Lung microvascular endothelial cell (primary cell): ENCODE data around the gene CTNNA3. TPM values are rescaled to one million over a fixed set of nuclear protein-coding genes. Genes with fewer than 3 reads are reported as not detected.
A peak's percentile ranks its signal among the peaks of the same experiment; 100 is the strongest.
"Not testable (repeated sequence)": the region's sequence is repeated elsewhere in the genome, so short reads cannot be mapped to it uniquely, and the experiment has no call there.

ENCODE experiments used
- DNase-seq, 2 donors: peaks; one replicate each; pipeline versions ENCODE4 v3.0.0 to v3.0.0-alpha.2; 2010; ENCODE audit warnings: low read depth in 2 of 2
- total RNA-seq: library from RNA; depleted of rRNA; stranded (reverse); fragments of >200 nt; gene quantifications from 2 replicates; pipeline ENCODE4 v1.2.1, GENCODE V29; 2014

CTNNA3 gene
- 0.22 TPM in 1 of 2 replicates, not detected in the other for total RNA-seq

DNA sequence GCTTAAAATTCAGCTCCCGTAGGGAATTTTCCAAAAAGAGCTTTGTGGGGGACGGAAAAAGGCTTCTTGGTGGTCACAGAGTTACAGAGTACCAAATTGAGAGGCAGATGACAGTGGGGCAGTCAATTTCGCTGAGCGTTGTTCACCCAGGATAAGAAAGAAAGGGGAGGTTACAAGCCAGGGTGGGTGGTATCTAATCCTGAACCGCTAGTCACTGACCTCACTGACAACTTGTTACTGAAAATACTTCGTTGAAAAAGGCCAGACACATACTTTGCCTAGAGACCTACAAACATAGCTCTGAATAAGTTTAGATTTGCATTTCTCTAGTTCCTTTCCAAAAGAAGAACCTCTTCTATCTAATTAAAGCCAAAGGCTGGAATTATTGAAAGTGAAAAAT lies at the start of gene CTNNA3:
CTNNA3 (minus strand) TSS at position 167 of the 400 bp plus-strand sequence.
- no peak for DNase-seq

DNA sequence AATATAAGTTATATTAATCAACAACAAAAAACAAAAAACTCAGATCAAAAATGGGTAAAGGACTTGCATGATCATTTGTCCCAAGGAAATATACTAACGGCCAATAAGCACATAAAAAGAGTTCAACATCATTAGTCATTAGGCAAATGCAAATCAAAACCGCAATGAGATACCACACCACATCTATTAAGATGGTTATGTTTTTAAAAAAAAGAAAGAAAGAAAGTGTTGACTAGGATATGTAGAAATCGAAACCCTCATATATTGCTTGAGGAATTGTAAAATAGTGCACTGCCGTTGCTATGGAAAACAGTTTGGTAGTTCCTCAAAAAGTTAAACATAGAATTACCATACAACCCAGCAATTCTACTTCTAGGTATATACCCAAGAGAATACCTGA lies 39.4 kb upstream of the CTNNA3 start:
- DNase-seq: no peak

DNA sequence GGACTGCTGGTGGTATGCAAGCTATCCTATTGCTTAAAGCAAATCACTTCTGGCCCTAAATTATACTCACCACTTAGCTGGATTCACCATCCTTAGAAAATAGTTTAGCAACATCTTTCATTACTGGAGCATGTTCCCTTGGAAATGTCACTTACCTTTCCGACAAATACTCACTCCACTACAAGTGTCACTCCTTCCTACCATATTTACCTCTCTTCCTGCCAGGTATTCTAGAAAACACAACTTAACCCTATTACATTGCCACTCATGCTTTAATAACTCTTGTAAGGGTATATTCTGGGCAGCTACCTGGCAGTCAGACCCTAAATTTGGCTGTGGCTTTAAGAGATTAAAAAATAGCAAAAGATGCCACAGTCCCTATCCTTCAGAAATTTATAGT lies 37.5 kb upstream of the CTNNA3 start:
- no peak for DNase-seq

DNA sequence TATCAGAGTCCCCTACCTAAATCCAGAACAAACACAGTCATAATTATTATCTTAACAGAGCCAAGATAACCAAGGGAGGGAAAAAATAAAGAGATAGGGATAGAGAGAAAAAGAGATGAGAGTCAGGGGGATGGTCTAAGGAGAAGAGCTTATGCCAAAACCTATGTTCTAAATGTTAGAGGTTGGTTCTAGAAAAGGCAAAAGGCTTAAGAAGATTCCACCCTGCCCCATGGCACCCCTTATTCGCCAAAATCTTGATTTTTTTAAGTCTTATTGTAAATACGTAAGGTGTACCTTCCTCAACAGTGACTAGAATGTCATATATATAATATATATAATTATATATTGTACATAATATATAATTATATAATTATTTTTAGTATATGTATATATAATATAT lies 29.6 kb upstream of the CTNNA3 start:
- no peak for DNase-seq

DNA sequence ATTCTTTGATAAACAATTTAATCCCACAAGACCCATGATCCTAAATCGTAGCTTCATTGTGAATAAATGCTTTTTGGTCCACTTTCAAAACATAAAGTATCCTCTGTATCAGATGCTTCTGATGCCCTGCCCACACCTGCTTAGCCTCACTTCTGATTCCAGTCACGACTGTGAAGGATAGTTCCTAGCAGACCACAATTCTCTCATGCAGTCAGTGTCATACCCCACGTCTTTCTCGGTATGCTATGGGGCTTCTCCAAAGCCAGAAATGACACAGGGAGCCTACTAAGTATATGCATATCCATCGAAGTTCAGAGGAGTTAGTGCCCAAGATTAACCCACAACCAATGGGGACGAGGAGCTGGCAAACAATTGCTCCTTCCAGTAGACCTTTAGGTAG lies 27.6 kb upstream of the CTNNA3 start:
- DNase-seq: no peak

DNA sequence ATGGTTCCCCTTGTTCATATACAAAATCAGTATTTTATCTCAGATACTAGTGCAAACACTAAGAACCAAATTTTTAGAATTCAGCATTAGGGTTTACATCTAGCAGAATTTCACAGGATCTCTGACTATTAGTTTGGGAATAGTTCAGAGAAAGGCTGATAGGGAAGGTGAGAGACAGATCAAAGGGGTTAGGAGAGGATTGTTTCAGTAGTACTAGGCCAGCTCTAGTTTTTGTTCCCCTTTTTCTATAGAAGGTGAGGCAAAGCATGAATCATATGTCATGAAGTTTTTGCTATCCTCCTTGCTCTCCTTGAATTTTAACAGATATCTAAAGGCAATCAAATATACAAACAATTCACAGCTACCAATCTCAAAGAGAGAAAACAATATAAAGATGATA lies 26.1 kb upstream of the CTNNA3 start:
- no peak for DNase-seq

DNA sequence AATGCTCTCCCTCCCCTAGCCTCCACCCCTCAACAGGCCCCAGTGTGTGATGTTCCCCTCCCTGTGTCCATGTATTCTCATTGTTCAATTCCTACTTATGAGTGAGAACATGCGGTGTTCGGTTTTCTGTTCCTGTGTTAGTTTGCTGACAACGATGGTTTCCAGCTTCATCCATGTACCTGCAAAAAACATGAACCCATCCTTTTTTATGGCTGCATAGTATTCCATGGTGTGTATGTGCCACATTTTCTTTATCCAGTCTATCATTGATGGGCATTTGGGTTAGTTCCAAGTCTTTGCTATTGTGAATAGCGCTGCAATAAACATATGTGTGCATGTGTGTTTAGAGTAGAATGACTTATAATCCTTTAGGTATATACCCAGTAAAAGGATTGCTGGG lies 20.5 kb upstream of the CTNNA3 start:
- not testable (repeated sequence) for DNase-seq

DNA sequence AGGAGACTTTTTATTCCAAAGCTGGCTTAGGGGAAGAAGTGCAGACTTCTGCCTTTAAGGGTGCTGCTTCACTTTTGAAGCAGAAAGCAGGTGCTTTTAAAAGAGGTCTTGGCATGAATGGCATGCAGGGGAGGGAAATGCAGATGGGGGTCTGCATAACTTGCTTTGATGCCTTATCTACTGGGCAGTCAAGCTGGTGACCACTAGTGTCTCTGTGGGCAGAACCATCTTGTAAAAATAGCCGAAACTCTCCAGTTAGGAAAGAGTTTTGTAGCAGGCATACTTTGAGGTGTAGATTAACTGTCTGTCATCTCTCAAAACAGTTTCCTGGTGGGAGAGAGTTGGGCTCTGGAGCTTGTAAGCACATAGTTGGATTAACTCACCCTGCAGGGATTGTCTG lies 9.9 kb upstream of the CTNNA3 start:
- DNase-seq: no peak

DNA sequence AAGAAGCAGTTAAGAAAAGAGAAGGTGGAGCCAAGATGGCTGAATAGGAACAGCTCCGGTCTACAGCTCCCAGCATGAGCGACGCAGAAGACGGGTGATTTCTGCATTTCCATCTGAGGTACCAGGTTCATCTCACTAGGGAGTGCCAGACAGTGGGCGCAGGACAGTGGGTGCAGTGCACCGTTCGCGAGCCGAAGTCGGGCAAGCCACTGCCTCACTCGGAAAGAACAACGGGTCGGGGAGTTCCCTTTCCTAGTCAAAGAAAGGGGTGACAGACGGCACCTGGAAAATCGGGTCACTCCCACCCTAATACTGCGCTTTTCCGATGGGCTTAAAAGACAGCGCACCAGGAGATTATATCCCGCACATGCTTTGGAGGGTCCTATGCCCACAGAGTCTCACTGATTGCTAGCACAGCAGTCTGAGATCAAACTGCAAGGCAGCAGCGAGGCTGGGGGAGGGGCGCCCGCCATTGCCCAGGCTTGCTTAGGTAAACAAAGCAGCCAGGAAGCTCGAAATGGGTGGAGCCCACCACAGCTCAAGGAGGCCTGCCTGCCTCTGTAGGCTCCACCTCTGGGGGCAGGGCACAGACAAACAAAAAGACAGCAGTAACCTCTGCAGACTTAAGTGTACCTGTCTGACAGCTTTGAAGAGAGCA lies 3.7 kb upstream of the CTNNA3 start:
- DNase-seq: not testable (repeated sequence)

DNA sequence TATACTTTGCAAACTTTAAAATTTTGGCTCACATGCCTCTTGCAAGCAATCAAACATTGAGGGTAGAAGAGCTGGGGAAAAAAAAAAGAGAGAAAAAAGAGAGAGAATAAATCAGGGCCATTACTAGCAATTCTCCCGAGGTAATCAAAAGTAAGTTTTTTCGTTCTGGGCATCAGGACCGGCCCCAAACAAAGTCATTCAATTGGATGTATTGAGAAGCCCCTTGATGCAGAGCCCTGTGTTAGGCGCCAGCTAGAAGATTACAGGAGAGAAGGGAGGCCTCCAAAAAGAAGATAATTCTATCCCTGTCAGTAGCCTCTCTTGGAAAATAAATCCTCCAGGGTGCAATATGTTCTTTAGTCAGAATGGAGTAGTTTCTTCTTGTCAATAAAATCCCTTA lies 2.2 kb upstream of the CTNNA3 start:
- no peak for DNase-seq

DNA sequence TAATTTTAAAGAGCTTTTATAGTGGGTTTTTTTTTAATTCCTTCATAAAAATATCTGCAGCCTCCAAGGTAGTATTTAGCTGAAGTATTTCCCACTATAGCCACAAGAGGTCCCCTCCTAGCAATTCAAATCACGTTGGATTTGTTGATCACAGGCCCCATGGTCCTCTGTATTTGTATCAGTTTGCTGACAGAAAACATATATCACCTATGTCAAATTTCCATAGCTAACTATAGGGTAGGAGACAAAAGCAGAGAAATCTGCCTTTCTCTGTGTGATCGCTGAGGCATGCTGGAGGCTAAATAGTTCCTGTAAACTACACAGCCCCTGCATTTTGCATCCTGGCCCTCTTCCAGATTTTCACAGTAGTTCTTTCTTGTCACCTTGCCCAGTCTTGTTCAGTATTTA lies 1.7 kb upstream of the CTNNA3 start:
- DNase-seq: peak; percentile 62 to 73

DNA sequence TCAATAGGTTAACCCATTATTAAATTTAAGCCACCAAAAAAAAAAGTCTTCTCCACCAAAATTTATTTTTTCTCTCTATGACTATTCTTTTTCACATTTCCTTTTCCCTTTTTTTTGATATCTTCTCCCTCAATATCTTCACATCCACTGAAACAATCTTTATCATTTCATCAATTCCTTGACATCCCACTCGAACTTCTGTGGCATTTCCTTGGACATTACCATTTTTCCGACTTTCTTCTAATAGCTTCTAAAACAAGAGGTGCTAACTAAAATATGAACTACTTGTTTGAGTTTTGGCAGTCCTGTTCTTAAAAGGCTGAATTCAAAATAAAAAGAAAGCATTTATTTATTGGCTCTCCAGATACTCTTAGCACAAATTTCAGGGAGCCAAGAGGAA lies 684 bp upstream of the CTNNA3 start:
- no peak for DNase-seq

DNA sequence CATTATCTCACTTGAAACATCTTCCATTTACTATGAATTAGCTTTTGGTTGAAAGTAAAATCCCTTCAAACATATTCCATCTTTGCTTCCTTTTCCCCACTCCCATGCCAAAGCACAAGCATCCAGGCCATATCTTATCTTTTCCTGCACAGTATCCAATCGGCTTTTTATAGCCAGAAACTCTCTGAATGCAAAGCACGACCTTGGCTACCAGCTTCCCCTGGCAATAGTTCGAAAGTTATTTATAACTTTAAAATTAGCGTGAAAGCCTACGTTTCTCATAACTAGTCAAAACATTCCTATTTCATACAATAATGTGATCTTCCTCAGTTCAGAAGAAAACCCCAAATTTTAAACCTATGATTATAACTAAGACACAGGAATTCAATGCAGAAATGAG lies 440 bp downstream of the CTNNA3 start:
- DNase-seq: peak in 1 of 2 donors; percentile 74

DNA sequence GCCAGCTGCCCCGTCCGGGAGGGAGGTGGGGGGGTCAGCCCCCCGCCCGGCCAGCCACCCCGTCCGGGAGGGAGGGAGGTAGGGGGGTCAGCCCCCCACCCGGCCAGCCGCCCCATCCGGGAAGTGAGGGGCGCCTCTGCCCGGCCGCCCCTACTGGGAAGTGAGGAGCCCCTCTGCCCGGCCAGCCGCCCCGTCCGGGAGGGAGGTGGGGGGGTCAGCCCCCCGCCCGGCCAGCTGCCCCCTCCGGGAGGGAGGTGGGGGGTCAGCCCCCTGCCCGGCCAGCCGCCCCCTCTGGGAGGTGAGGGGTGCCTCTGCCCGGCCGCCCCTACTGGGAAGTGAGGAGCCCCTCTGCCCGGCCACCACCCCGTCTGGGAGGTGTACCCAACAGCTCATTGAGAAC lies 4.1 kb downstream of the CTNNA3 start:
- DNase-seq: not testable (repeated sequence)

DNA sequence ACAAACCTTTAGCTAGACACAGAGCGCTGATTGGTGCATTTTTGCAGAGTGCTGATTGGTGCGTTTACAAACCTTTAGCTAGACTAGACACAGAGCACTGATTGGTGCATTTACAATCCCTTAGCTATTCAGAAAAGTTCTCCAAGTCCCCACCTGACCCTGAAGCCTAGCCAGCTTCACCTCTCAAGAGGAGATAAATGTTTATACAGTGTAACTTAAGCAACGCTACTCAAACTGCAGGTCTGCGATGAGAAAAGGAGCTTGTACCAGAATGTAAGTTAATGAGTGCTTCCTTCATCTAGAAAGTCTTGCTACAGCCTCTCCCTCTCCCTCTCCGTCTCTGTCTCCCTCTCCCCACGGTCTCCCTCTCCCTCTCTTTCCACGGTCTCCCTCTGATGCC lies 5.5 kb downstream of the CTNNA3 start:
- not testable (repeated sequence) for DNase-seq

DNA sequence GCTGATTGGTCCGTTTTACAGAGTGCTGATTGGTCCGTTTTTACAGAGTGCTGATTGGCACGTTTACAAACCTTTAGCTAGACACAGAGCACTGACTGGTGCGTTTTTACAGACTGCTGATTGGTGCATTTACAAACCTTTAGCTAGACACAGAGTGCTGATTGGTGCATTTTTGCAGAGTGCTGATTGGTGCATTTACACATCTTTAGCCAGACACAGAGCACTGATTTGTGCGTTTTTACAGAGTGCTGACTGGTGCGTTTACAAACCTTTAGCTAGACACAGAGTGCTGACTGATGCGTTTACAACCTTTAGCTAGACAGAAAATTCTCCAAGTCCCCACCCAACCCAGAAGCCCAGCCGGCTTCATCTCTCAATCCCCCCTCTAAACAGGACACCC lies 11.9 kb downstream of the CTNNA3 start:
- DNase-seq: not testable (repeated sequence)

DNA sequence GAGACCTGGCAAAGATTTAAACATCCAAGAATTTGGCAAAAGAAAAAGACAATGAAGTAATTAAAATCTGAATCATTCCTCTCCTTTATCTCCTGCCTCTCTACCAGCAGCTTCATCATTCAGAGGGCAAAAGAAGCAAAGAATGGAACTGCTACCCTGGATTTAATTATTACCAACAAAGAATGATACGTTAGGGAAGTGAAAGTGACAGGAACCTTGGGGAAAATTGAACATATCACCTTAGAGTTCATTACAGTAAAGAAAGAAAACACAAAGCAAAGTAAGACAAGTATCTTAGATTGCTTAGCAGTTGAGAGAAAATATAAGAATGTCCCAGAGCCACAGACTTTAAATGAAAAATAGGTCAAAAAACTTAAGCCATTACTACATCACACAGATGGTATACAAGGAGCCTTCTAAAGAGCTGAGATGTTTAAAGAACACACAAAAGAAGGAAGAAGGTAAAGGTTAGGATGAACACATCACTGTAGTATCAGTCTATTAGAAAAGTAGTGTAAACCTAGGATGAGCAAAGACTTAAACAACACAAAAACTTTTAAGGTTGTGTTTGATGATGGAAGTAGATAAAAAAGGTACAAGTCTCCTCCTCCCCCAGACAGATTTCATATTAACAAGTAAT lies 17.5 kb downstream of the CTNNA3 start:
- no peak for DNase-seq

DNA sequence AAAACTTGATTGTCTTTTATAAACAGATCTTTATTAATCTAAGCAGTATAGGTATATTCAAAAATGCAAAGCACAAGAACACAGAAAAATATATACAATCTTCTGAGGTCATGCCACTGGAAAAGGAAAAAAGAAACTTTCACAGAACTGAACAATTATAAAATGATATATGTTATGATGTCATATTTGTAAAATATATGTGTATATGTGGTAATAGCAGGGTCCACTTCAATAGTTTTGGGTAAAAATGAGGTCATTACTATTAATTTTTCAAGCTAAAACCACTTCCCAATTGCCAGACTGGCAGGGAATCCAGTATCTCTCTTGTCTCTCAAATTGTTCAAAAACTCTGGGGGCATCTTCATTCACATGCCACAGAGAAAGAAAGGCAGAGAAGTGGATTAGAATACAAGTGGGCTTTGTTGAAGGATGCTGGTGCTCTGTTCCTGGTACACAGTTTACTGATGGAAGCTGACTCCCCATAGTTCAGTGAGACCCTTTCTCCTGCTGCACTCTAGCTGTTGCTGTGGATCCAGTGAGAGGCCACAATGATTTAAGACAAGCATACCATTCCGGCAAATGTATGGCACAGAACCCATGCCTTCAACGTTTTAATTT lies 19.7 kb downstream of the CTNNA3 start:
- DNase-seq: no peak

DNA sequence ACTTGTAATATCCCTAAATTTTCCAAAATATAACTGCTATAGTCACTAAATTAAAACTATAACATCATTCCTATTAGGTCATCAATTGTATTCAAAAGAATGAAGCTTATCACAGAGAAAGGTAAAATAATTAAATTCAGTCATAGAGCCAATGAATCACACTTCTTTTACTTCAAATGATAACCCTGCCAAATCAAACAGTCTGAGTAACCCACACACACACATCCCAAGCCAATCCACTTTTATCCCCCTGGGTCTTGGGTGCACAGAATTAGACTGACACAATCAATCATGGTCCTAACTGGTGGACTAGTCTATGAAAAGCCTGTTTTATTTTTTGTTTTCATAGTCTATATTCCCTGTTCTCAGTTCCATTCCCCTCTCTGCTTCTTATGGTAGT lies 25.6 kb downstream of the CTNNA3 start:
- peak in 1 of 2 donors; percentile 49 for DNase-seq

DNA sequence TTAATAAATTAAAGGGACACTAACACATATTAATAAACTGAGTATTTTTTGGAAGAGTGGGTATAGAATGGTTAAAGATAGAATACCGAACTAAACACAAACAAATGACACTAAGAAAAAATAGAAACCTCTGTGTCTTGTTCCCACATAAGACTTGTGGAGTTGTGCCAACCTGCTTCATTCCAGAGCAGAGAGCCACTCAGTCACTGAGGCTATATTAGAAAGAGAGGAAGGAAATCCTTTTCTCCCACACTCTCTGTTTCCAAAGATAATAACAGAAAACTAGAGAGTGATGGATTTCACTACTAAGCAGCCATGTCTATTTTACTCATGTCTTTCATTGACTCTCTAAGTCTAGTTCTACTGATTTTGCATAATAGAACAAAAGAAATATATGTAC lies 26.0 kb downstream of the CTNNA3 start:
- peak in 1 of 2 donors; percentile 68 for DNase-seq

DNA sequence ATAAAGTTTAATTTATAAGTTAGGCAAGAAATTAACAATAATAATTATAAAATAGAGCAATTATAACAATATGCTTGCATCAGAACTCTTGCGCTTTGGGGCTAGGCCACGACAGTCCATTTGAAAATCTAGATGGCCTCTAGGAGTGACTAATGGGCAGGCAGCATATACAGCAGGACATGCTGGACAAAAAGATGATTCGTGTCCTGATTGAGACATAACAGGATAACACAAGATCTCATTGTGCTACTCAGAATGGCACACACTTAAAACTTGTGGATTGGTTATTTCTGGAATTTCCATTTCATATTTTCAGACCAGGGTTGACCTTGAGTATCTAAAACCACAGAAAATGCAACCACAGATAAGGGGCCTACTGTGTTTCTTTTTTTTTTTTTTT lies 27.5 kb downstream of the CTNNA3 start:
- no peak for DNase-seq

DNA sequence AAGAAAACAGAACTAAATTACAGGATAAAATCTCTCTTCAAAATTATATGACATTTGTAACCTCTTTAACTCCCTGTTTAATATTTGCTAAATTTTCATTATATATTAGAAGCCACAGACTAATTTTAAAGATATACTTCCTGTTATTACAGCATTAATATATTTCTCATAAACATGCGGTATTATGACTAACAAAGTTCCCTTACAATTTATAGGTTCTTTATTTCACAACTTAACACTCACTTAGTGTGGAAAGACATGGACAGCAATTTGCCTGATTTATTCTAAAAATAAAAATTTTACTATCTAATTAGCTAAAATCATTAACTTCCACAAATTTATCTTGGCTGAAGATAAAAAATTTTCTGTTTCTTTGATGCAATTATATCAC lies 29.0 kb downstream of the CTNNA3 start:
- DNase-seq: no peak

DNA sequence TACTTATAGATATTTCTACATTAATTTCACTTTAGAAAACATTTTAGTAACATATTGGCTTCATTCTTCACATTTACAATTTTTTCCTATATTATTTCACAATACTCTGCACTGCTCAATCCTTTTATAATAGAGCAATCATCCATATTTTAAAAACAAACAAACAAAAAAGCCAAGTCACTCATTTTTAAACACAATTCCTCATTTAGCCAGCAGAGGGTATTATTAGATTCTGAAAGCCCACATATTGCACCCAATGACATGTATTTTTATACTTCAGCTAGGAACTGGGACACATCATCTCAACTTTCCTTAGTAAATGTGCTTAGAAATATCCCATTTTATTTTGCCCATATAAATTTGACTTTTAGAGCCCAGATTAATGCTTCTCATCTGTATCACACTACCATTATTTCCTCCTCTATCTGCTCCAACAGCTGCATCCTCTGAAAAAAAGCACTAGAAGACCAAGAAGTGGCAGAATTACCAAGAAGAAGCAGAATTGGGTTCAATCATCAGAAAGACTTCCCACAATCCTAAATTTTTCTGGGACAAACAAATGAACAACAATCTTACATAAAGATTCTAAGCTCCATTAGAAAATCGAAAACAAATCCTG lies 29.5 kb downstream of the CTNNA3 start:
- peak; percentile 27 to 69 for DNase-seq
